Measurements from ENCODE around the gene FAM240A.

Gene FAM240A

DNA sequence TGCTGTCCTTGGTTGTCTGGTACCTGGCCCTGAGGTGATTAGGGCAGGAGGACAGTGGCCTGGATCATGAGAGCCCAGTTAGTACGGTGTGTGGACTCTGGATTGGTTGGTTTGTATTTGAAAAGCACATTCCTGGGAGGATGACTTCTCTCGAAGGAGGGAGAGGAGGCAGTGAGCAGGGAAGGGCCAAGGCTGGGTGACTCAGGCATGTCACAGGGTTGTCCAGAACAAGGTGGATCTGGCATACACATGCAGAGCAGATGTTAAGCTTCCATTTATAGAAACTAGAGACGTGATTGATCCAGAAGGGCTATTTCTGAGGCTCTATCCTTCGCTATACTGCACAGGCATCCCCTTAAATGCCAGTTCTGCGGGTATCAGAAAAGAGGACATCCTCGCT is 34.4 kb downstream of the FAM240A start:
- no peak for FAIRE-seq
- DNase-seq (ENCODE audit: insufficient read length, low spot score): no peak
- TF ChIP-seq, protein P1, sequence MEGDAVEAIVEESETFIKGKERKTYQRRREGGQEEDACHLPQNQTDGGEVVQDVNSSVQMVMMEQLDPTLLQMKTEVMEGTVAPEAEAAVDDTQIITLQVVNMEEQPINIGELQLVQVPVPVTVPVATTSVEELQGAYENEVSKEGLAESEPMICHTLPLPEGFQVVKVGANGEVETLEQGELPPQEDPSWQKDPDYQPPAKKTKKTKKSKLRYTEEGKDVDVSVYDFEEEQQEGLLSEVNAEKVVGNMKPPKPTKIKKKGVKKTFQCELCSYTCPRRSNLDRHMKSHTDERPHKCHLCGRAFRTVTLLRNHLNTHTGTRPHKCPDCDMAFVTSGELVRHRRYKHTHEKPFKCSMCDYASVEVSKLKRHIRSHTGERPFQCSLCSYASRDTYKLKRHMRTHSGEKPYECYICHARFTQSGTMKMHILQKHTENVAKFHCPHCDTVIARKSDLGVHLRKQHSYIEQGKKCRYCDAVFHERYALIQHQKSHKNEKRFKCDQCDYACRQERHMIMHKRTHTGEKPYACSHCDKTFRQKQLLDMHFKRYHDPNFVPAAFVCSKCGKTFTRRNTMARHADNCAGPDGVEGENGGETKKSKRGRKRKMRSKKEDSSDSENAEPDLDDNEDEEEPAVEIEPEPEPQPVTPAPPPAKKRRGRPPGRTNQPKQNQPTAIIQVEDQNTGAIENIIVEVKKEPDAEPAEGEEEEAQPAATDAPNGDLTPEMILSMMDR (IDR thresholded peaks at IDR 0.05; ENCODE audit: insufficient read depth, missing control alignments): no peak

DNA sequence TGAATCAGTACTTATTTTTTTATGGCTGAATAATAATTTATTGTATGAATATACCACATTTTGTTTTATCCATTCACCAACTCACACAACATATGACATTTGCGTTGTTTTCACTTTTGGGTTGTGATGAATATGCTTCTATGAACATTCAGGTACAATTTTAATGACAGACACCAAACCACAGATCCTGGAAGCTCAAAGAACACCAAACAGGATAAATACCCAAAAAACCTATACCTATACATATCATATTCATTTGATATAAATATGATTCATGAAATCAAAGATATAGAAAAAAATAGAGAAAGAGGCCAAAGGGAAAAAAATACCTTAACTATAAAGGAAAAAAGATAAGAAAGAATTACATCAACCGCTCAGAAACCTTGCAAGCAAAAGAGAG is 35.8 kb downstream of the FAM240A start:
- TF ChIP-seq, protein P1 (IDR thresholded peaks at IDR 0.05; ENCODE audit: insufficient read depth, missing control alignments): no peak
- DNase-seq (ENCODE audit: insufficient read length, low spot score): no peak
- no peak for FAIRE-seq

DNA sequence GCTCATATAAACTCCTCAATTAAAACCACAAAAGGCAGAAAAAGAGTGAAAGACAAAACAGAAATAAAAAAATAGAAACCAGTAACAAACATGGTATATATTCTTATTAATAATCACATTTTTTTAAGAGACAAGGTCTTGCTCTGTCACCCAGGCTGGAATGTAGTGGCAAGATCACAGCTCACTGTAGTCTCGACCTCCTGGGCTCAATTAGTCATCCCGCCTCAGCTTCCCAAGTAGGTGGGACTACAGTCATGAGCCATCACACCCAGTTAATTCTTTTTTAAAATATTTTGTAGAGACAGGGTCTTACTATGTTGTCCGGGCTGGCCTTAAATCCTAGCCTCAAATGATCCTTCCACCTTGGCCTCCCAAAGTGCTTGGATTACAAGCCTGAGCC is 37.1 kb downstream of the FAM240A start:
- DNase-seq (ENCODE audit: insufficient read length, low spot score) (no peak), FAIRE-seq (no peak)
- TF ChIP-seq, protein P1 (IDR thresholded peaks at IDR 0.05; ENCODE audit: insufficient read depth, missing control alignments): no peak

DNA sequence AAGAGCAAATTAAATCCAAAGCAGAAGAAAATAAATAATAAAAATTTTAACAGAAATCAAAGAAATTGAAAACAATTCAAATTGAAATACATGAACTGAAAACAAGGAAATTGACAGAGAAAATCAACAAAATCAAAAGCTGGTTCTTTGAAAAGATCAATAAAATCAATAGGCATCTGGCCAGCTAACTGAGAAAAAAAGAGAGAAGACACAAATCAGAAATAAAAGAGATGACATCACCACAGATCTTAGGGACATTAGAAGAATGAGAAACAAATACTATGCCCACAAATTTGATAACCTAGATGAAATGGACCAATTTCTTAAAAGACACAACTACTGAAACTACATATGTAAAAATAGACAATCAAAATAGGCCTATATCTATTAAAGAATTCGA is 38.8 kb downstream of the FAM240A start:
- DNase-seq (ENCODE audit: insufficient read length, low spot score) (no peak), FAIRE-seq (no peak)
- TF ChIP-seq, protein P1 (IDR thresholded peaks at IDR 0.05; ENCODE audit: insufficient read depth, missing control alignments): no peak

DNA sequence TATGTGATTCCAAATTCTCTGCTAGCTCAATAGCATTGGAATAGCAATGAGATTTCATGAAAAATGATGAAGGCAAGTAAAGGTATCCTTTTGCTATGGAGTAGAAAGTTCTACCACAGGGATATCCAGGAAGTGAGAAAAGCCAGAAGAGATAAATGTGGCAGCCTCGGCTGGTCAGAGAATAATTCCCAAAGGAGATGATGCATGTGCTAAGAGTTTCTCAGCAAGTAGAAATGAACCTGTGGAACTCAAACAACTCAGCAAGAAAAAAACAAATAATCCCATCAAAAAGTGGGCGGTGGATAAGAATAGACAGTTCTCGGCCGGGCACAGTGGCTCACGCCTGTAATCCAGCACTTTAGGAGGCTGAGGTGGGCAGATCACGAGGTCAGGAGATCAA is 42.9 kb downstream of the FAM240A start:
- DNase-seq (ENCODE audit: insufficient read length, low spot score) (no peak), FAIRE-seq (no peak)
- TF ChIP-seq, protein P1 (IDR thresholded peaks at IDR 0.05; ENCODE audit: insufficient read depth, missing control alignments): no peak

DNA sequence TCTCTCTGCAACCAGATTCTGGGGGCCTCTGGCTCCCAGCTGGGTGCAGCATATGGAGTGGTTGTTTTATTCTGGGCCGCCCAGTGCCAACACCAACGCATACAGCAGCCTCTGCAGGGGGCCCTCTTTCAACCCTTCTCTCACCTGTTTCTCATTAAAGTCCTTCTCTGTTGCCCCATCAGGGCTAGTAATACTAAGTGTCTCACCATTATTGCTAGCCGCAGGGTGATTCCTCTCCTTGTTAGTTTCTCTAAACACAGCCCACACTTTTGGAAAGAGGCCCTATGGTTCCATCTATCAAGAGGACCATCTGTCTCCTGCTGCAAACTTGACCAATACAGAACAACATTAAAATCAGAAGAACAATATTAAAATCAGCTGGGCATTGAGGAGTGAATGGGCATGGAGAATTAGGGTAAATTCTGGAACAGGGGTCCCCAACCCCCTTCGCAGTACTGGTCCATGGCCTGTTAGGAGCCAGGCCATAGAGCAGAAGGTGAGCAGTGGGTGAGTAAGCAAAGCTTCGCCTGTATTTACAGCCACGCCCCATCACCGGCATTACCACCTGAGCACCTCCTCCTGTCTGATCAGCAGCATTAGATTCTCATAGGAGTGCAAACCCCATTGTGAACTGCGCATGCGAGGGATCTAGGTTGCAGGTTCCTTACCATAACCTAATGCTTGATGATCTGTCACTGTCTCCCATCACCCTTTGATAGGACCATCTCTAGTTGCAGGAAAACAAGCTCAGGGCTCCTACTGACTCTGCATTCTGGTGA is 44.6 kb downstream of the FAM240A start:
- TF ChIP-seq, protein P1 (IDR thresholded peaks at IDR 0.05; ENCODE audit: insufficient read depth, missing control alignments): no peak
- FAIRE-seq (no peak), DNase-seq (ENCODE audit: insufficient read length, low spot score) (no peak)

DNA sequence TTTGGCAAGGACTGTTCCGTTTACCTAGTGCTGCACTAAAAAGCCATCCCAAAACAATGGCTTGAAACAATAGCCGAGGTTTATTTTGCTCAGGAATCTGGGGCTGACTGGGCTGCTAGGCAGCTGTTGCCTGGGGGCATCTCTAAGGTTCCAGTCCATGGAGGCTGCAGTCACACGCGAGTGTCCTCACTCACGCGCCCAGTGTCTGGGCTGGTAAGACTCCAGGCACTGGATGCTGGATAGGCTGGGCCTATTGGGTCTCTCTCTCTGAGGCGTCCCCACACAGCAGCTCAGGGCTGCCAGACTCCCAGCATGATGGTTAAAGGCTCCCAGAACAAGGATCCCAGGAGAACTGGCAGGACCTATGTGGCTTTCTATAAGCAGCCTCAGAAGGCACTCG is 47.0 kb downstream of the FAM240A start:
- TF ChIP-seq, protein P1 (IDR thresholded peaks at IDR 0.05; ENCODE audit: insufficient read depth, missing control alignments): no peak
- DNase-seq (ENCODE audit: insufficient read length, low spot score) (no peak), FAIRE-seq (no peak)

All from D721Med (cell line).